H1 (cell line): Measurements from ENCODE around the gene MDFI. TPM values are rescaled to one million over a fixed set of nuclear protein-coding genes. Genes with fewer than 3 reads are reported as not detected.

Experiments used
- CTCF ChIA-PET: fragments of 300-600 bp; sonication (Branson Sonifier 250); formaldehyde crosslinking; loops from one replicate; lab custom pipeline; 2021; ENCODE audit not compliant: partially characterized antibody; lab: Charles Lee
- POLR2A ChIA-PET: fragments of 300-600 bp; sonication (Branson Sonifier 250); formaldehyde crosslinking; loops from one replicate; lab custom pipeline; 2021; ENCODE audit warnings: inconsistent platforms; ENCODE audit not compliant: partially characterized antibody; lab: Charles Lee
- DNase-seq, 2 experiments: peaks; one replicate each; pipeline versions ENCODE4 v3.0.0 to v3.0.0-alpha.2; 2010 to 2022; ENCODE audit warnings: low spot score in 2 of 2, low read depth in 1 of 2, mixed read lengths in 1 of 2
- FAIRE-seq: peaks from 2 replicates; lab custom pipeline; 2011; peaks lifted over from hg19 to GRCh38; lab: Jason Lieb, UNC
- H2AFZ ChIP-seq: 2 replicates; pipeline ENCODE4 v1.8.1; 2012; ENCODE audit warnings: low read length, inconsistent platforms
- H2AK5ac ChIP-seq: 2 replicates; pipeline ENCODE4 v1.6.1; 2013; ENCODE audit warnings: low read depth, low read length
- H2BK120ac ChIP-seq: replicated peaks from 2 replicates; pipeline ENCODE3; 2013; ENCODE audit warnings: low read depth, low read length, inconsistent platforms
- H2BK12ac ChIP-seq: 2 replicates; pipeline ENCODE4 v1.6.1; 2013; ENCODE audit warnings: low read depth, low read length
- H2BK15ac ChIP-seq: 2 replicates; pipeline ENCODE4 v1.6.1; 2013; ENCODE audit warnings: low read length
- H2BK20ac ChIP-seq: 2 replicates; pipeline ENCODE4 v1.6.1; 2013; ENCODE audit warnings: low read length
- H2BK5ac ChIP-seq: 2 replicates; pipeline ENCODE4 v1.6.1; 2013; ENCODE audit warnings: low read depth, low read length
- H3K14ac ChIP-seq: 2 replicates; pipeline ENCODE4 v1.6.1; 2013; ENCODE audit warnings: inconsistent platforms; ENCODE audit not compliant: insufficient read length
- H3K18ac ChIP-seq: 2 replicates; pipeline ENCODE4 v1.6.1; 2013; ENCODE audit warnings: low read length; ENCODE audit errors: extremely low read depth
- H3K23ac ChIP-seq: 2 replicates; pipeline ENCODE4 v1.6.1; 2013; ENCODE audit warnings: inconsistent platforms; ENCODE audit not compliant: insufficient read length
- H3K23me2 ChIP-seq: 2 replicates; pipeline ENCODE4 v1.6.1; 2013; ENCODE audit warnings: low read depth, low read length
- H3K27ac ChIP-seq: 2 replicates; pipeline ENCODE4 v1.6.1; 2011; ENCODE audit warnings: low read depth, low read length, inconsistent platforms
- H3K27me3 ChIP-seq, 4 experiments: replicated peaks in 1 of 4; 1 replicate in 1 of 4; 2 replicates in 3 of 4; pipeline versions ENCODE4 v1.6.1 to v1.8.1; 2011 to 2013; ENCODE audit warnings: low read length in 3 of 4, mild to moderate bottlenecking in 3 of 4, inconsistent platforms in 2 of 4, mixed read lengths in 2 of 4, moderate library complexity in 1 of 4; ENCODE audit not compliant: control insufficient read depth in 3 of 4, insufficient read depth in 3 of 4; ENCODE audit errors: extremely low read depth in 1 of 4
- H3K36me3 ChIP-seq, 4 experiments: 2 replicates each; pipeline versions ENCODE4 v1.6.1 to v1.8.1; 2011 to 2013; ENCODE audit warnings: mild to moderate bottlenecking in 4 of 4, low read length in 3 of 4, moderate library complexity in 2 of 4, control low read depth in 1 of 4, inconsistent platforms in 1 of 4; ENCODE audit not compliant: insufficient read depth in 4 of 4, control insufficient read depth in 2 of 4
- H3K4ac ChIP-seq: replicated peaks from 2 replicates; pipeline ENCODE3; 2013; ENCODE audit warnings: low read length, low read depth, mixed read lengths, inconsistent platforms; ENCODE audit not compliant: insufficient read length
- H3K4me1 ChIP-seq, 4 experiments: replicated peaks in 1 of 4; 1 replicate in 1 of 4; 2 replicates in 3 of 4; pipeline versions ENCODE4 v1.6.1 to v1.8.1; 2011 to 2013; ENCODE audit warnings: low read length in 3 of 4, inconsistent platforms in 2 of 4, mixed read lengths in 1 of 4; ENCODE audit not compliant: insufficient read depth in 4 of 4, control insufficient read depth in 3 of 4
- H3K4me2 ChIP-seq, 2 experiments: 2 replicates each; pipeline versions ENCODE4 v1.6.1 to v1.8.1; 2011 to 2013; ENCODE audit warnings: low read depth in 2 of 2, low read length in 2 of 2, control low read depth in 1 of 2, inconsistent platforms in 1 of 2, mild to moderate bottlenecking in 1 of 2; ENCODE audit not compliant: insufficient read depth in 1 of 2
- H3K4me3 ChIP-seq, 4 experiments: fragments of 200-600, 300-600 bp in 1 of 4; sonication (generic), shearing (Covaris generic), sonication (Bioruptor Twin) in 1 of 4; 2 replicates each; pipeline versions ENCODE4 v1.5.1 to v1.8.1; 2011 to 2016; ENCODE audit warnings: low read length in 4 of 4, low read depth in 3 of 4, control low read depth in 2 of 4, inconsistent platforms in 2 of 4, mild to moderate bottlenecking in 2 of 4, mixed read lengths in 1 of 4, moderate library complexity in 1 of 4; ENCODE audit not compliant: insufficient read depth in 2 of 4; ENCODE audit errors: extremely low read depth in 1 of 4
- H3K56ac ChIP-seq: replicated peaks from 2 replicates; pipeline ENCODE3; 2013; ENCODE audit warnings: low read depth, mild to moderate bottlenecking, mixed read lengths, low read length, inconsistent platforms; ENCODE audit not compliant: insufficient read length
- H3K79me1 ChIP-seq: 2 replicates; pipeline ENCODE4 v1.6.1; 2013; ENCODE audit warnings: low read depth, low read length, control low read depth
- H3K79me2 ChIP-seq, 2 experiments: 2 replicates each; pipeline versions ENCODE4 v1.6.1 to v1.8.1; 2012 to 2013; ENCODE audit warnings: low read length in 2 of 2, mild to moderate bottlenecking in 2 of 2, inconsistent platforms in 1 of 2; ENCODE audit not compliant: insufficient read depth in 2 of 2, control insufficient read depth in 1 of 2
- H3K9ac ChIP-seq, 4 experiments: replicated peaks in 1 of 4; 1 replicate in 1 of 4; 2 replicates in 3 of 4; pipeline versions ENCODE4 v1.6.1 to v1.8.1; 2011 to 2013; ENCODE audit warnings: low read depth in 3 of 4, low read length in 3 of 4, control low read depth in 2 of 4, mild to moderate bottlenecking in 2 of 4, moderate library complexity in 2 of 4, inconsistent platforms in 1 of 4; ENCODE audit errors: extremely low read depth in 1 of 4
- H3K9me3 ChIP-seq, 2 experiments: 2 replicates each; pipeline versions ENCODE4 v1.6.1 to v1.8.1; 2012 to 2013; ENCODE audit warnings: mild to moderate bottlenecking in 2 of 2, moderate library complexity in 2 of 2, control low read depth in 1 of 2, inconsistent platforms in 1 of 2, low read depth in 1 of 2, low read length in 1 of 2, mixed read lengths in 1 of 2; ENCODE audit not compliant: insufficient read depth in 2 of 2
- H4K20me1 ChIP-seq, 2 experiments: replicated peaks in 1 of 2; 2 replicates each; pipeline versions ENCODE3 to v1.8.1; 2011 to 2013; ENCODE audit warnings: inconsistent platforms in 2 of 2, low read length in 2 of 2, mild to moderate bottlenecking in 1 of 2; ENCODE audit not compliant: insufficient read depth in 2 of 2, control insufficient read depth in 1 of 2
- H4K5ac ChIP-seq: 2 replicates; pipeline ENCODE4 v1.6.1; 2013; ENCODE audit warnings: low read length, low read depth, mixed read lengths, inconsistent platforms; ENCODE audit not compliant: insufficient read length
- H4K8ac ChIP-seq: 2 replicates; pipeline ENCODE4 v1.8.0; 2013; ENCODE audit warnings: mild to moderate bottlenecking, moderate library complexity, low read length, inconsistent platforms; ENCODE audit not compliant: insufficient read depth; ENCODE audit errors: extremely low read depth
- H4K91ac ChIP-seq: replicated peaks from 2 replicates; pipeline ENCODE3; 2013; ENCODE audit warnings: low read length, mixed read lengths, inconsistent platforms; ENCODE audit not compliant: insufficient read length
- TAF7 ChIP-seq: optimal IDR thresholded peaks from 2 replicates; pipeline ENCODE3; 2011; ENCODE audit warnings: low read depth, mild to moderate bottlenecking, inconsistent platforms, low read length, moderate library complexity, borderline replicate concordance
- WGBS, 2 experiments: shearing (Covaris generic) in 1 of 2; methylation state at CpG; one replicate each; pipeline versions ENCODE4 v1.1.6 to v1.1.7; 2013 to 2015; ENCODE audit warnings: low lambda C conversion rate in 2 of 2, mixed read lengths in 2 of 2, inconsistent platforms in 1 of 2, low coverage in 1 of 2, missing lambda C conversion rate in 1 of 2; ENCODE audit not compliant: insufficient replicate concordance in 2 of 2, insufficient coverage in 1 of 2, insufficient read length in 1 of 2; ENCODE audit errors: extremely low coverage in 1 of 2, missing lambda C conversion rate in 1 of 2; 5-methylcytosine and 5-hydroxymethylcytosine counted together
- polyA plus RNA-seq, 7 experiments: library from polyadenylated mRNA; depleted of rRNA in 3 of 7; stranded (reverse) in 5 of 7; unstranded in 2 of 7; fragments of >200 nt in 5 of 7; fragments of 200-250 nt in 2 of 7; gene quantifications; 1 replicate in 5 of 7; 2 replicates in 1 of 7; 4 replicates in 1 of 7; pipeline versions ENCODE4 v1.2.1 to v1.2.3, GENCODE V29; 2011 to 2013; ENCODE audit warnings: missing spikeins in 2 of 7, mixed read lengths in 2 of 7
- total RNA-seq: library from RNA; stranded (reverse); fragmentation: NEBNext Ultra II Directional; extraction: Animal tissue kit (Norgen Biotek cat#: 25700); gene quantifications from 2 replicates; pipeline ENCODE4 v1.2.1, GENCODE V29; 2021
- TF ChIP-seq, protein P1 (sequence below): IDR thresholded peaks from 2 replicates; pipeline ENCODE4 v1.6.1; 2012; ENCODE audit warnings: inconsistent platforms

The MDFI gene
- total and polyA plus RNA-seq, 2 of the 8 experiments (the other 6 are each of a cell fraction or from before 2014, with no cell fraction given), result 41.0 to 65.6 TPM

DNA sequence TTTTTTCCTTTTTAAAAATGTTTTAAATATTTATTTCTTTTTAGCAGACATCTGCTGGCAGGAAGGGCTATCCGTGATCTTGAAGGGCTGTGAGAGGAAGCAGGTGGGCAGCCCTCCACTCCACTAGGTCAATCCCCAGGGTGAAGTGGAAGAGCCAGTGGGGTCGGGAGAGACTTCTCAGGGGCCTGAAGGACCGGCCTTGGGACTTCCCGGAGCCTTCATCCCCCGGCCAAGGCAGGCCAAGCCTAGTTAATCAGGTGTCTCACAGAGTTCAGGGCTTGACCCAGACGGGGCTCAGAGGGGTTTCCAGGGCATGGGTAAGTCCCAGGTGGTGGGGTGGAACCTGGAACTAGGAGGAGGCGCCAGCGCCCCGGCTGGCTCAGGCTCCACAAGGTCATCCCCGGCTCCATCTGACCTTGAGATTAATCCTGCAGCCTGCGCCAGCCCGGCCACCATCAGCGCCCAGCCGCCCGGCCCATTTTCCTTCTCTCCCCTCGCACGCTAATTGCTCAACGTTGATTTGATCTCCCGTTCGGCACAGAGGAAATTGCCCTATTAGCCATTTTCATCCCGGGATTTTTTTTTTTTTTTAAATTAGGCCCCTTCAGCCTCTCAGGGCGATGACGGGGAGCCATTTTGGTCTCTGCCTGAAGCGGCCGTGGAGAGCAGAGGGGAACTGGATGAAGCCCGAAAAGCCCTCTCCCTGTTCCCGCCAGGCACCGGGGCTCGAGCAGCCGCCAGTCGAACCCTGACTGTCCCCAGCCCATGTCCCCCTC, 44.4 kb downstream of the MDFI start:
- no peak overlapping the region for H3K23ac ChIP-seq
- no peaks in the 10 kb centered on the region for H4K20me1 ChIP-seq
- H2AK5ac ChIP-seq, result no peak overlapping the region
- ChIA-PET POLR2A (interaction anchor here (0.9 to 1.9 kb wide), 5 partner anchors 13 to 83 kb away, joined by 3 to 10 read pairs (median 4); no protein-coding TSS in a partner anchor), CTCF (interaction anchor here (0.5 to 14.1 kb wide), 77 partner anchors 8 to 500 kb away, joined by 3 to 299 read pairs (median 5); partner anchors contain the start of genes MDFI and TOMM6)
- no peak for DNase-seq
- H4K5ac ChIP-seq, result no peak overlapping the region
- no peak overlapping the region for H4K91ac ChIP-seq
- no peak overlapping the region for H3K27ac ChIP-seq
- no peaks in the 10 kb centered on the region for H3K9me3 ChIP-seq
- H3K4me3 ChIP-seq, result peak overlapping the region in 3 of 4 experiments; percentile 11 to 57 (median 29); a peak in 3 of 8 replicates
- H3K14ac ChIP-seq, result no peak overlapping the region
- no peak overlapping the region for H3K4ac ChIP-seq
- FAIRE-seq, result no peak
- H2BK5ac ChIP-seq, result peak overlapping the region; percentile 32; the same call in 1 of the 2 replicates
- H3K27me3 ChIP-seq, result peaks cover 0 to 12% (median 5%) of the 10 kb centered on the region in 4 experiments; a peak in 4 of 7 replicates
- 65% methylated on average over 21 of the region's 31 CpGs; no CpG with 5 or more reads in 1 of the 2 experiments for WGBS, 2 experiments
- no peak overlapping the region for H2BK120ac ChIP-seq
- H3K18ac ChIP-seq, result peak overlapping the region; percentile 48; the same call in 1 of the 2 replicates
- H4K8ac ChIP-seq, result peak overlapping the region; percentile 60; the same call in 1 of the 2 replicates
- 0 out of 2 replicates have a peak overlapping the region, but pooled peaks have one; percentile 71 for H2AFZ ChIP-seq
- H3K56ac ChIP-seq, result no peak overlapping the region
- H3K23me2 ChIP-seq, result peaks cover 5% of the 10 kb centered on the region; the same call in 1 of the 2 replicates
- peaks cover 5 to 34% (median 15%) of the 10 kb centered on the region in 4 experiments for H3K4me1 ChIP-seq
- H3K79me1 ChIP-seq, result no peaks in the 10 kb centered on the region
- peak overlapping the region; percentile 2 to 74; a peak in 3 of 4 replicates for H3K4me2 ChIP-seq
- no peak overlapping the region for H2BK12ac ChIP-seq
- H3K79me2 ChIP-seq, result no peaks in the 10 kb centered on the region
- H3K36me3 ChIP-seq, result no peaks in the 10 kb centered on the region
- H2BK15ac ChIP-seq, result no peak overlapping the region; the same call in 1 of the 2 replicates
- no peak overlapping the region for H3K9ac ChIP-seq
- 0 out of 2 replicates have a peak overlapping the region, but pooled peaks have one; percentile 86 for H2BK20ac ChIP-seq
- peak; percentile 2 for TF ChIP-seq TAF7
- TF ChIP-seq, protein P1, sequence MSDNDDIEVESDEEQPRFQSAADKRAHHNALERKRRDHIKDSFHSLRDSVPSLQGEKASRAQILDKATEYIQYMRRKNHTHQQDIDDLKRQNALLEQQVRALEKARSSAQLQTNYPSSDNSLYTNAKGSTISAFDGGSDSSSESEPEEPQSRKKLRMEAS, result no peak
- TF ChIP-seq, all 59 proteins: peak for 1
